Activated naive CD4-positive, alpha-beta T cell treated with anti-CD3 and anti-CD28 coated beads, Interleukin-2, amount 10 ng/mL, durations not matched to agents 7 days and 5 days (primary cell): ENCODE data around the gene UPF1.

Experiments used
- CTCF ChIA-PET: fragments of 350-600 bp; sonication (Branson Sonifier 250); formaldehyde crosslinking; loops from one replicate; lab custom pipeline; 2021; ENCODE audit warnings: antibody characterized with exemption; lab: Charles Lee
- DNase-seq: peaks from one replicate; pipeline ENCODE4 v3.0.0-alpha.2; 2020
- H3K27ac Mint-ChIP-seq: one replicate; pipeline ENCODE4 v1.8.0; 2021; ENCODE audit warnings: mild to moderate bottlenecking, moderate library complexity, mixed read lengths
- H3K27me3 Mint-ChIP-seq: one replicate; pipeline ENCODE4 v1.8.0; 2021; ENCODE audit warnings: mild to moderate bottlenecking, mixed read lengths
- H3K36me3 Mint-ChIP-seq: one replicate; pipeline ENCODE4 v1.8.0; 2021; ENCODE audit warnings: mixed read lengths
- H3K4me1 Mint-ChIP-seq: one replicate; pipeline ENCODE4 v1.8.0; 2021; ENCODE audit warnings: mixed read lengths
- H3K4me3 Mint-ChIP-seq: one replicate; pipeline ENCODE4 v1.8.0; 2021; ENCODE audit warnings: mild to moderate bottlenecking, moderate library complexity, mixed read lengths
- H3K9me3 Mint-ChIP-seq: one replicate; pipeline ENCODE4 v1.8.0; 2021; ENCODE audit warnings: mixed read lengths

The UPF1 gene

DNA sequence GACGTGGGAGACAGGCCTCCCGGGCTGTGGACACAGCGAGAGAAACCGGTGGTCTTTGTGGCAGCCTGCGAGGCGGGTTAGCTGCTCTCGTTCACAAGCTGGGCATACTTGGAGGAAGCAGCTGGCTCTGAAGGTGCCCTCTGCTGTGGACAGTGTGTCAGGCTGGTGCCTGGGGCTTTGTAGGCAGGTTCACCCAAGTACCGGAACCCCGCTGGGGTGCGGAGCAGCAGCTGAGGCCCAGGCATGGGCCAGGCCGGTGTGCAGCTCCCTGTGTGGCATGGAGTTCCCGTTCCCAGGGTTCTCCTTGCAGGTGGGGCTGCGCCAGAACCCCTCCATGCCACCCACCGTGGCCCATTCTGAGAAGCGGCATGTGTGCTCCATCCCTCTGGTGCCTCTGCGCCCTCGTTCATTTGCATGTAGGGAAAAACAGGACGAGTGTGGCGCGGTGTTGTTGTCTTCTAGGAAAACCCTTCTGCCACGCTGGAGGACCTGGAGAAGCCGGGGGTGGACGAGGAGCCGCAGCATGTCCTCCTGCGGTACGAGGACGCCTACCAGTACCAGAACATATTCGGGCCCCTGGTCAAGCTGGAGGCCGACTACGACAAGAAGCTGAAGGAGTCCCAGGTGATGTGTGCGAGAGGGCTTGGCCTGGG, 20.0 kb downstream of the UPF1 start:
- CTCF ChIA-PET, result interaction anchor here (1.2 kb wide), 1 partner anchor 13 kb away, joined by 4 read pairs; no protein-coding TSS in a partner anchor
- no peaks in the 10 kb centered on the region for H3K27me3 Mint-ChIP-seq
- no peak overlapping the region for H3K27ac Mint-ChIP-seq
- H3K4me1 Mint-ChIP-seq, result peaks cover 18% of the 10 kb centered on the region
- H3K9me3 Mint-ChIP-seq, result no peaks in the 10 kb centered on the region
- H3K4me3 Mint-ChIP-seq, result no peak overlapping the region
- DNase-seq, result no peak
- peaks cover 65% of the 10 kb centered on the region for H3K36me3 Mint-ChIP-seq

DNA sequence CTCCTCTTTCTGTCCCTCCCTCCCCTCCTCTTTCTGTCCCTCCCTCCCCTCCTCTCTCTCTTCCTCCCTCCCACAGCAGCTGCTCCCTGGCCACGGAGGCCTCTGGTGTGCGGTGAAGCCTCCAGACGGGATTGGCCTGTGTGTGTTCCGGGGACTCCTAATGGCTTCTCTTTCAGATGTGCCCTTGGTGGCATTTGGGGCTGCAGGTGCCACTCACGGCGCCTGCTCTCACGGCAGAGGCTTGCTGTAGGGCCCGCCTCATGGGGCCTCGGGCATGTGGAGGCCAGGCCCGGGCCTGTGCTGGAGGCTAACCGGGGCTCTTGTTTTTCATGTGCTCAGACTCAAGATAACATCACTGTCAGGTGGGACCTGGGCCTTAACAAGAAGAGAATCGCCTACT, 20.9 kb downstream of the UPF1 start:
- CTCF ChIA-PET, result no interaction called here

DNA sequence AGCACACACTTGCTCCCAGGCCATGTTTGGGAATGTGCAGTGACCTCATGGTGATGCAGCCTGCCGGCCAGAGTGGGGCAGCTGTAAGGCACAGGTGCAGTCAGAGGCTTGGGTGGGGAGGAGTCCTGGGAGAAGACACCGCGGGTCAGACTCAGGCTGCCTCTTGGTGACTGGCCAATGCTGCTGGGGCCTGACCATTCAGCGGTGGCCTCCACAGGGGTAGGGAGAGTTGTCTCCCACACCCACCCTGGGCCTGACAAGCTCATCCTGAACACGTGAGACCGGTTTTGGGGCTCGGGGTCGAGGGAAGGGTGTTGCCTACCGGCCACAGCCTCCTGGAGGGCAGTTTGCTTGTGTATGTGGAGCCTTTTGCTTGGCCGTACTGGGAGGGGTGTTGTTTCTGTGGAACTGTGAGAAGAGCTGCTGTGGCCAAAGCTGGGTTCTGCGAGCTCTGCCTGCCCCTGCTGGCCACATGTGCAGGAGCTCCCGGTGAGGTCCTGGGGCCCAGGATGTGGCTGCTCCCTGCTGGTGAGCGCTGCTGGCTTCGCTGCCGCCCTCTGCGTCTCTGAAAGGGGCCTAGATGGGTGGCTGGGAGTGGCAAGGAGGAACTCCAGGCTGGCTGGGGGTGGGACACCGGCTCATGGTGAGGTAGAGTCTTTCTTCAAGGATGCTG, 22.1 kb downstream of the UPF1 start:
- Mint-ChIP-seq H3K36me3 (peaks cover 63% of the 10 kb centered on the region), H3K27ac (no peak overlapping the region), H3K9me3 (no peaks in the 10 kb centered on the region), H3K4me3 (no peak overlapping the region), H3K27me3 (no peaks in the 10 kb centered on the region), H3K4me1 (peaks cover 11% of the 10 kb centered on the region)
- DNase-seq, result no peak
- CTCF ChIA-PET, result interaction anchor here (0.5 kb wide), 1 partner anchor 12 kb away, joined by 3 read pairs; no protein-coding TSS in a partner anchor

More for the DNA sequence above, 20.9 kb downstream of the UPF1 start:
- Mint-ChIP-seq H3K27ac (peak overlapping the region; percentile 11), H3K9me3 (no peaks in the 10 kb centered on the region), H3K27me3 (no peaks in the 10 kb centered on the region), H3K4me3 (no peak overlapping the region), H3K36me3 (peaks cover 64% of the 10 kb centered on the region), H3K4me1 (peaks cover 14% of the 10 kb centered on the region)
- DNase-seq, result no peak

DNA sequence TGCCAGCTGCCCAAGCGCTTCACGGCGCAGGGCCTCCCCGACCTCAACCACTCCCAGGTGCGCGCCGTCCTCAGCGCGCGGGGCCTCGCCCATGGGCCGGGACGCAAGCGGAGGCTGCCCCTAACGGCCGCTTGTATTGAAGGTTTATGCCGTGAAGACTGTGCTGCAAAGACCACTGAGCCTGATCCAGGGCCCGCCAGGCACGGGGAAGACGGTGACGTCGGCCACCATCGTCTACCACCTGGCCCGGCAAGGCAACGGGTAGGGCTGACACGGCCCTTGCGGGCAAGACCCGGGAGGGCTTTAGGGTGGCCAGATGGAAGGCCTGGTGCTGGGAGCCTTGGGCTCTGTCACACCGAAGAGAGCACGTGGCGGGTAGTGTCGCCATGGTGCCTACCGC, 23.2 kb downstream of the UPF1 start:
- no peak overlapping the region for H3K4me3 Mint-ChIP-seq
- no peaks in the 10 kb centered on the region for H3K27me3 Mint-ChIP-seq
- no peak for DNase-seq
- peaks cover 56% of the 10 kb centered on the region for H3K36me3 Mint-ChIP-seq
- CTCF ChIA-PET, result interaction anchor here (0.6 to 2.2 kb wide), 2 partner anchors 8 to 99 kb away, joined by 3 to 8 read pairs; no protein-coding TSS in a partner anchor
- no peaks in the 10 kb centered on the region for H3K9me3 Mint-ChIP-seq
- H3K4me1 Mint-ChIP-seq, result peaks cover 4% of the 10 kb centered on the region
- H3K27ac Mint-ChIP-seq, result no peak overlapping the region

DNA sequence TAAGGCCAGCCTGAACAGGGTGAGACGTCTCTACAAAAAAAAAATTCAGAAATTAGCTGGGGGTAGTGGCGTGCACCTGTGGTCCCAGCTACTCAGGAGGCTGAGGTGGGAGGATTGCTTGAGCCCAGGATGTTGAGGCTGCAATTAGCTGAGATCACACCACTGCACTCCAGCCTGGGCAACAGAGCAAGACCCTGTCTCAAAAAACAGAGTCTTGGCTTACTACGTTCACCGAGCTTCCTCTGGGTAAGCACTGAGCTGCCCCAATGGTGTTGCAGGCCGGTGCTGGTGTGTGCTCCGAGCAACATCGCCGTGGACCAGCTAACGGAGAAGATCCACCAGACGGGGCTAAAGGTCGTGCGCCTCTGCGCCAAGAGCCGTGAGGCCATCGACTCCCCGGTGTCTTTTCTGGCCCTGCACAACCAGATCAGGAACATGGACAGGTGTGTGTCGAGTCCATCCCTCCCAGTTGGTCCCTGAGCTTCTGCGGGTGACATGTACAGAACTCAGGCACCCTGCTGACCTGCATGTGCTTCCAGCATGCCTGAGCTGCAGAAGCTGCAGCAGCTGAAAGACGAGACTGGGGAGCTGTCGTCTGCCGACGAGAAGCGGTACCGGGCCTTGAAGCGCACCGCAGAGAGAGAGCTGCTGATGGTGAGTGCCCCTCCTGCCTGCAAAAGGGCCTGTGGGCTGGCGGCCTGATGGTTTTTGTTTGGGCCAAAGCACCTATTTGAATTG, 24.1 kb downstream of the UPF1 start:
- no peaks in the 10 kb centered on the region for H3K9me3 Mint-ChIP-seq
- H3K27me3 Mint-ChIP-seq, result no peaks in the 10 kb centered on the region
- DNase-seq, result no peak
- H3K4me3 Mint-ChIP-seq, result no peak overlapping the region
- CTCF ChIA-PET, result interaction anchor here (0.6 to 2.2 kb wide), 3 partner anchors 9 to 100 kb away, joined by 3 to 8 read pairs (median 3); no protein-coding TSS in a partner anchor
- H3K36me3 Mint-ChIP-seq, result peaks cover 53% of the 10 kb centered on the region
- no peak overlapping the region for H3K27ac Mint-ChIP-seq
- H3K4me1 Mint-ChIP-seq, result no peaks in the 10 kb centered on the region

DNA sequence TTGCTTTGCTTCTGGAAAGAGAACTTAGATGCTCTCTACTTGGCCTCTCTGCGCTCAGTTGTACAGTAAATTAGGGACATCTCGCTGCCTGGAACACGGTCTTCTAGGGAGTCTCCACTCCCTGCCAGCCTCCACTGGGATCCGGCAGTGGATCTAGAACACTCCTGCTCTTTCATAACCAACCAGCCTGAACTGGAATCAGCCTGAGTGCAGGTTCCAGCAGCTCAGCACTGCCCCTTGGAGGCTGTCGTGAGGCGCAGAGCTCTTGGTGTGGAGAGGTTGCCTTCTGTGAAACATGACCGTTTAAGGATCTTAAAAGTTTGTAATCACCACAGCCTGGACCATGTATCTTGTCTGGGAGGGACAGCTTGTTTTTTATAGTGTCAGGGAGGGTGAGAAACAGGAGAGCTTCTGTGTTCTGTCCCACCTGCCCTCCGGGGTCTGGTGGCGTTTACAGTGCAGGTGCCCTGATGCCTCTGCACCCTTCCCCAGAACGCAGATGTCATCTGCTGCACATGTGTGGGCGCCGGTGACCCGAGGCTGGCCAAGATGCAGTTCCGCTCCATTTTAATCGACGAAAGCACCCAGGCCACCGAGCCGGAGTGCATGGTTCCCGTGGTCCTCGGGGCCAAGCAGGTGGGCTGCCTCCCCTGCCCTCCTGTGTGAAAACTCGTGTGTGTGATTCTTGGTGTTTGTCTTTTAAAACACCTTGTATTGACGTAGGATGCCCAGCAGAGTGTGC, 24.8 kb downstream of the UPF1 start:
- Mint-ChIP-seq H3K27me3 (no peaks in the 10 kb centered on the region), H3K4me3 (no peak overlapping the region), H3K4me1 (no peaks in the 10 kb centered on the region), H3K27ac (no peak overlapping the region), H3K36me3 (peaks cover 49% of the 10 kb centered on the region), H3K9me3 (no peaks in the 10 kb centered on the region)
- no peak for DNase-seq
- CTCF ChIA-PET, result interaction anchor here (2.2 kb wide), 1 partner anchor 9 kb away, joined by 8 read pairs; no protein-coding TSS in a partner anchor

DNA sequence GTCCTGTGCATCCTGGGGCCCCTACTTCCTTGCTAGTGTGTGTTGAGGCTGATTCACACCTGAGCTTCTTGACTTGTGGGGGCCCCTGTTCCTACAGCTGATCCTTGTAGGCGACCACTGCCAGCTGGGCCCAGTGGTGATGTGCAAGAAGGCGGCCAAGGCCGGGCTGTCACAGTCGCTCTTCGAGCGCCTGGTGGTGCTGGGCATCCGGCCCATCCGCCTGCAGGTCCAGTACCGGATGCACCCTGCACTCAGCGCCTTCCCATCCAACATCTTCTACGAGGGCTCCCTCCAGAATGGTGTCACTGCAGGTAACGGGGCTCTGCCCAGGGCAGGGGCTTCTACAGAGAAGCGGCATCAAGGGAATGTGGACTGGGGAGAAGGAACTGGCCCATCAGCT, 25.5 kb downstream of the UPF1 start:
- Mint-ChIP-seq H3K36me3 (peaks cover 51% of the 10 kb centered on the region), H3K9me3 (no peaks in the 10 kb centered on the region), H3K4me3 (no peak overlapping the region), H3K27ac (no peak overlapping the region), H3K27me3 (no peaks in the 10 kb centered on the region), H3K4me1 (no peaks in the 10 kb centered on the region)
- CTCF ChIA-PET, result interaction anchor here (1.1 kb wide), 1 partner anchor 9 kb away, joined by 5 read pairs; no protein-coding TSS in a partner anchor
- DNase-seq, result no peak

DNA sequence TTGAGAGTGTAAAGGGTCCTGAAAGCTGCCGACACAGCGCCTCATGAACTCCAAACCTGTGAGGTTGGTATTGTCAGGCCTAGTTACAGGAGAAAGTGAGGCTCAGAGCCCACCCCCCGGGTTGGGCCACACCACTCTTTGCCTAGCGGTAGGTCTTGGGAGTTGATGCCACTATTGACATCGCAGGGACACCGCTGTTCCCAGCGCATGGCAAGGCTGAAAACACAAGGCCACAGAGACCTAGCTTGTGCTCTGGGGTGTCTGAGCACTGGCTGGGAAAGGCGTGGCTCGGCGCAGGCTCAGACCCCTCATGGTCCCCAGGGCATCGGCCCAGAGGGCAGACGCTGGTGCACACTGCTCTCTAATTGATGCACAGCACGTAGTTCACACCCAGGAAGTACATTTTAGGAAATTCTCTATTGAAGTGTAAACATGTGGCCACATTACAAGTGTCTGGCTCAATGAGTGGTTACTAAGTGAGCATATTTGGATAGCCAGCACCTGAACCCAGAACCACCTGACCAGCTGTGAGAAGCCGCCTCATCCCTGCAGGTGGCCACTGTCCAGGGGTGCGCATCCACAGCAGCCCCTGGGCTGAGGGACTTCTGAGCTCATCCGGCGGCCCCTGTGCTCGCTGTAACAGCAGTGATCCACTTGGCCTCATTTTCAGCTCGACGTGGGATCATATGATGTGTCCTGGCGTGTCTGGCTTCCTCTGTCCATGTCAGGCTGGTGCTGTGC, 27.3 kb downstream of the UPF1 start:
- H3K36me3 Mint-ChIP-seq, result peaks cover 46% of the 10 kb centered on the region
- no peak overlapping the region for H3K4me3 Mint-ChIP-seq
- no peaks in the 10 kb centered on the region for H3K4me1 Mint-ChIP-seq
- no peaks in the 10 kb centered on the region for H3K27me3 Mint-ChIP-seq
- no peak overlapping the region for H3K27ac Mint-ChIP-seq
- DNase-seq, result no peak
- CTCF ChIA-PET, result interaction anchor here (1.2 to 2.1 kb wide), 3 partner anchors 8 to 17 kb away, joined by 3 to 6 read pairs (median 4); no protein-coding TSS in a partner anchor
- H3K9me3 Mint-ChIP-seq, result no peaks in the 10 kb centered on the region

DNA sequence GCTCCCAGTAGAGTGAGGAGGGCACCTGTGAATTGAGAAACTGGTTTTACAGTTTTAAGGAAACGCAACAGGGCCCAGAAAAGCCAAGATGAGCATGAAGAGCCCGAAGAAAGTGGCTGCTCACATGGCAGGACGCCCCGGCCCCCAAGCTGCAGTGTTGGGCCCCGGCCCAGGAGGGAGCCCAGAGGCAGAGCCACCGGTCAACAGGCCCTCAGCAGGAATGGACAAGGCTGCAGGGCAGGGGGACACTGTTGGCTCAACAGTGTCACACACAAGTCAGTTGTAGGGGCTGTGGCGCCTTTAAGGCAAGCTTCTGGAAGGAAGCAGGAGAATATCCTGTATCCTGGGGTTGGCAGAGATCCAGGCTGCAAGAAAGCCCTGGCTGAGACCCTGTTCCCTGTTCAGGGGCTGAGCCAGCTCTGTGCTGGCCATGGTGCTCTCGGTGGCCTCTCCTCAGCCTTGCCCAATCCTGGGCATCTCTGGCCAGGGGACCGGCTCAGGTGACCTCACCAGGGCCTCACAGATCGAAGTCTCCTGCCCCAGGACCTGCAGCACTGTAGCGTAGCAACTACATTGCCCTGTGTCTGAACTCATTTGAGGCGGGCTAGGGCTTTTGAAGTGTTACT, 28.0 kb downstream of the UPF1 start:
- DNase-seq, result no peak
- H3K27me3 Mint-ChIP-seq, result no peaks in the 10 kb centered on the region
- H3K9me3 Mint-ChIP-seq, result no peaks in the 10 kb centered on the region
- H3K36me3 Mint-ChIP-seq, result peaks cover 43% of the 10 kb centered on the region
- H3K4me3 Mint-ChIP-seq, result no peak overlapping the region
- H3K4me1 Mint-ChIP-seq, result no peaks in the 10 kb centered on the region
- H3K27ac Mint-ChIP-seq, result no peak overlapping the region
- CTCF ChIA-PET, result interaction anchor here (1.2 to 2.1 kb wide), 3 partner anchors 9 to 16 kb away, joined by 3 to 6 read pairs (median 4); no protein-coding TSS in a partner anchor

DNA sequence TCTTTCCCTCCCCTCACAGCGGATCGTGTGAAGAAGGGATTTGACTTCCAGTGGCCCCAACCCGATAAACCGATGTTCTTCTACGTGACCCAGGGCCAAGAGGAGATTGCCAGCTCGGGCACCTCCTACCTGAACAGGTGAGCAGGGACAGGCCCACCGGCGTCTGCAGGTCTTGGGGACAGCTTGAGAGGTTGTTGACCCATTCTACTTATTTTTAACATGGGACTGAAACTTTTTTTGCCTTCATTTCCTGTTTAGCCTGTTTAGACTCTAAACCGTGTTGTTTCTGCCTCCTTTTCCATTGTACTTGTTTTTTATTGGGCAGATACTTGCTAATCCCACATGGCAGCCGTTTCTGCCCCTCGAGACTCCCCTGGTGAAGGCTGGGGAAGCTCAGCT, 28.5 kb downstream of the UPF1 start:
- Mint-ChIP-seq H3K9me3 (no peaks in the 10 kb centered on the region), H3K36me3 (peaks cover 42% of the 10 kb centered on the region), H3K4me1 (no peaks in the 10 kb centered on the region), H3K27ac (no peak overlapping the region), H3K27me3 (no peaks in the 10 kb centered on the region), H3K4me3 (no peak overlapping the region)
- DNase-seq, result no peak
- CTCF ChIA-PET, result no interaction called here

DNA sequence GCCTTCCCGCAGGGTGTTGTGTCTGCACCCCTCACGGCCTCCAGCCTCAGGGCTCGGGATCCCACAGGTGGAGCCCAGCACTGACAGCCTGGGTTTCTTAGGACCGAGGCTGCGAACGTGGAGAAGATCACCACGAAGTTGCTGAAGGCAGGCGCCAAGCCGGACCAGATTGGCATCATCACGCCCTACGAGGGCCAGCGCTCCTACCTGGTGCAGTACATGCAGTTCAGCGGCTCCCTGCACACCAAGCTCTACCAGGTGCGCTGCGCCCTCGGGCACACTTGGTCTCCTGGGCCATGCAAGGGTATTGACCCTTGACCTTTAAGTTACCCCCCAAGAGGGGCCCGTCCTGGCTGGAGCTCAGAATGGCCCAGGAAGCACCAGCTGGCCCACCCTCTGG, 29.0 kb downstream of the UPF1 start:
- Mint-ChIP-seq H3K36me3 (peaks cover 40% of the 10 kb centered on the region), H3K4me1 (no peaks in the 10 kb centered on the region), H3K27ac (no peak overlapping the region), H3K9me3 (no peaks in the 10 kb centered on the region), H3K27me3 (no peaks in the 10 kb centered on the region), H3K4me3 (no peak overlapping the region)
- no peak for DNase-seq
- CTCF ChIA-PET, result no interaction called here

DNA sequence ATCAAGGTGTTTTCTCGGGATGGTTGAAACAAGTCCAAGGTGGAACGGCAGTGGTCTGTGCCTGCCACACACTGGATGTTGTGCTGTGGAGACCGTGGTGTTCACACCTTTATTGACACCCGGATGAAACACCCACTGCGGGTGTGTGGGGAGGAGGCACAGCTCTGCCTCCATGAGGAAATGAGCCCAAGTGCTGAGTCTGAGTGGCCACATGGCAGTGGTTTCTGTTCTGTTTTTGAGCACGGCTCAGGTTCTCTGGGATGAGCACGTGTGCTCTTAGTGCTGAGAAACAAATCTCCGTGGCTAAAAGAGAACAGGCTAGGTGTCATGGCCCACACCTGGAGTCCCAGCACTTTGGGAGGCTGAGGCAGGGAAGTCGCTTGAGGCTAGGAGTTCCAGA, 29.5 kb downstream of the UPF1 start:
- Mint-ChIP-seq H3K4me1 (no peaks in the 10 kb centered on the region), H3K27ac (no peak overlapping the region), H3K9me3 (no peaks in the 10 kb centered on the region), H3K36me3 (peaks cover 41% of the 10 kb centered on the region), H3K27me3 (no peaks in the 10 kb centered on the region), H3K4me3 (no peak overlapping the region)
- DNase-seq, result no peak
- CTCF ChIA-PET, result no interaction called here

DNA sequence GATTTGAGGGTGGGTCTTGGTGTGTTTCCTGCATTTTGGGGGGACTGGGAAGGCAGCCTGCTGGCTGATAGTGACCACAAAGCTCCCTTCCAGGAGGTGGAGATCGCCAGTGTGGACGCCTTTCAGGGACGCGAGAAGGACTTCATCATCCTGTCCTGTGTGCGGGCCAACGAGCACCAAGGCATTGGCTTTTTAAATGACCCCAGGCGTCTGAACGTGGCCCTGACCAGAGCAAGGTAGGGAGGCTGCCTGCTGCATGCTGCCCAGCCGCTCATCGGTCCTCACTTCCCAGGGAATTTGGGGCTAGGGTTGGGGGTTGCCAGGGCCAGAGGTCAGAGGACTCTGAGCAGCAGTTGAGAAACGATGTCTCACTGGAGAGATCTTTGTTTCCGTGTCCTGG, 30.2 kb downstream of the UPF1 start:
- no peaks in the 10 kb centered on the region for H3K9me3 Mint-ChIP-seq
- CTCF ChIA-PET, result no interaction called here
- H3K27me3 Mint-ChIP-seq, result no peaks in the 10 kb centered on the region
- no peak overlapping the region for H3K27ac Mint-ChIP-seq
- H3K36me3 Mint-ChIP-seq, result peaks cover 42% of the 10 kb centered on the region
- H3K4me1 Mint-ChIP-seq, result no peaks in the 10 kb centered on the region
- DNase-seq, result no peak
- H3K4me3 Mint-ChIP-seq, result no peak overlapping the region
